Activated B cell treated with CpG ODN at 0.5 μM for 24 hours (primary cell): Measurements from ENCODE around the gene SLC43A2. TPM values are rescaled to one million over a fixed set of nuclear protein-coding genes. Genes with fewer than 3 reads are reported as not detected.

ENCODE experiments used
- ATAC-seq: fragments of 200-7000 bp; cut with Tn5 transposase; one replicate; pipeline ENCODE4 v1.10.0; 2021; ENCODE audit warnings: low read depth, mild to moderate bottlenecking, moderate library complexity
- CTCF ChIA-PET: fragments of 350-600 bp; sonication (Branson Sonifier 250); formaldehyde crosslinking; loops from one replicate; lab custom pipeline; 2021; ENCODE audit warnings: antibody characterized with exemption; lab: Charles Lee
- POLR2A ChIA-PET: fragments of 350-600 bp; sonication (Branson Sonifier 250); formaldehyde crosslinking; loops from one replicate; lab custom pipeline; 2021; ENCODE audit warnings: antibody characterized with exemption; lab: Charles Lee
- DNase-seq: peaks from one replicate; pipeline ENCODE4 v3.0.0; 2022
- H3K27ac Mint-ChIP-seq: one replicate; pipeline ENCODE4 v1.8.0; 2020; ENCODE audit warnings: mixed read lengths
- H3K27me3 Mint-ChIP-seq: one replicate; pipeline ENCODE4 v1.8.0; 2021; ENCODE audit warnings: mixed read lengths
- H3K36me3 Mint-ChIP-seq: one replicate; pipeline ENCODE4 v1.8.0; 2021; ENCODE audit warnings: low read depth, mixed read lengths
- H3K4me1 Mint-ChIP-seq: one replicate; pipeline ENCODE4 v1.8.0; 2021; ENCODE audit warnings: mixed read lengths
- H3K4me3 Mint-ChIP-seq: one replicate; pipeline ENCODE4 v1.8.0; 2020; ENCODE audit warnings: mild to moderate bottlenecking, mixed read lengths
- H3K9me3 Mint-ChIP-seq: one replicate; pipeline ENCODE4 v1.8.0; 2020; ENCODE audit warnings: mixed read lengths
- CTCF ChIP-seq: fragments of 200-600 bp; IDR thresholded peaks from one replicate; pipeline ENCODE4 v1.8.0; 2022; ENCODE audit warnings: antibody characterized with exemption, mild to moderate bottlenecking
- intact Hi-C: fragments of 100-400 bp; cut with micrococcal nuclease; formaldehyde crosslinking; loops from one replicate; pipeline ENCODE4 v1.15.1; 2024
- total RNA-seq: library from RNA; stranded (reverse); gene quantifications from 2 replicates; pipeline ENCODE4 v1.2.3, GENCODE V29; 2022

SLC43A2 gene
- total RNA-seq, 1 donor from 2014 or later: 167 TPM

GRCh38 chr17:1601571-1601970, 27.1 kb downstream of the SLC43A2 start:
- H3K4me3 Mint-ChIP-seq: no peak overlapping the region
- intact Hi-C loops: no loop called here

GRCh38 chr17:1598399-1599095, 30.1 kb downstream of the SLC43A2 start:
- no peak for TF ChIP-seq CTCF
- ChIA-PET CTCF (interaction anchor here (1.0 kb wide), 1 partner anchor 24 kb away, joined by 3 read pairs; no protein-coding TSS in a partner anchor), POLR2A (interaction anchor here (0.6 to 4.7 kb wide), 3 partner anchors 8 to 29 kb away, joined by 3 to 46 read pairs (median 4); partner anchors contain the start of gene SLC43A2)
- no peak for DNase-seq
- no peak for ATAC-seq
- Mint-ChIP-seq H3K36me3 (peaks cover 39% of the 10 kb centered on the region), H3K27me3 (no peaks in the 10 kb centered on the region), H3K4me1 (peaks cover 25% of the 10 kb centered on the region), H3K27ac (no peak overlapping the region), H3K9me3 (peaks cover 2% of the 10 kb centered on the region), H3K4me3 (no peak overlapping the region)
- intact Hi-C loops: no loop called here

More at GRCh38 chr17:1601571-1601970, 27.1 kb downstream of the SLC43A2 start:
- no peak for TF ChIP-seq CTCF
- peaks cover 16% of the 10 kb centered on the region for H3K4me1 Mint-ChIP-seq
- ChIA-PET POLR2A (interaction anchor here (0.5 to 4.7 kb wide), 2 partner anchors 26 to 153 kb away, joined by 3 to 46 read pairs; partner anchors contain the start of gene SLC43A2), CTCF (no interaction called here)
- ATAC-seq (no peak), DNase-seq (no peak)
- peaks cover 43% of the 10 kb centered on the region for H3K36me3 Mint-ChIP-seq
- no peak overlapping the region for H3K27ac Mint-ChIP-seq
- H3K9me3 Mint-ChIP-seq: peaks cover 2% of the 10 kb centered on the region
- no peaks in the 10 kb centered on the region for H3K27me3 Mint-ChIP-seq

GRCh38 chr17:1597861-1598342, 30.7 kb downstream of the SLC43A2 start:
- no peak for TF ChIP-seq CTCF
- CTCF ChIA-PET: interaction anchor here (1.0 kb wide), 1 partner anchor 24 kb away, joined by 3 read pairs; no protein-coding TSS in a partner anchor
- peaks cover 31% of the 10 kb centered on the region for H3K4me1 Mint-ChIP-seq
- DNase-seq (no peak), ATAC-seq (no peak)
- intact Hi-C loops: no loop called here
- H3K27me3 Mint-ChIP-seq: no peaks in the 10 kb centered on the region
- no peak overlapping the region for H3K4me3 Mint-ChIP-seq
- peaks cover 2% of the 10 kb centered on the region for H3K9me3 Mint-ChIP-seq
- peaks cover 41% of the 10 kb centered on the region for H3K36me3 Mint-ChIP-seq
- no peak overlapping the region for H3K27ac Mint-ChIP-seq
- POLR2A ChIA-PET: interaction anchor here (0.7 to 4.7 kb wide), 4 partner anchors 9 to 30 kb away, joined by 4 to 46 read pairs (median 8); partner anchors contain the start of gene SLC43A2

- Mint-ChIP-seq H3K27me3 (no peaks in the 10 kb centered on the region), H3K27ac (peak overlapping the region; percentile 97), H3K9me3 (no peaks in the 10 kb centered on the region), H3K36me3 (peaks cover 45% of the 10 kb centered on the region), H3K4me1 (peaks cover 62% of the 10 kb centered on the region), H3K4me3 (peak overlapping the region; percentile 82)
- DNase-seq (no peak), ATAC-seq (no peak)
- POLR2A ChIA-PET: interaction anchor here (0.6 to 11.4 kb wide), 12 partner anchors 10 to 718 kb away, joined by 3 to 222 read pairs (median 16); partner anchors contain the start of gene SLC43A2
- no peak for TF ChIP-seq CTCF
- CTCF ChIA-PET: interaction anchor here (0.8 to 5.2 kb wide), 2 partner anchors 19 to 35 kb away, joined by 3 to 26 read pairs; partner anchors contain the start of gene SLC43A2
- intact Hi-C loops: loop anchor here (1.0 kb wide), 3 partner anchors 14 to 51 kb away; partner anchors contain the start of gene SLC43A2
Observed at GRCh38 chr17:1593630-1593931, 35.1 kb downstream of the SLC43A2 start.
